GM18520 (cell line): ENCODE results near the gene RHBDD2.
"Not testable (repeated sequence)": the region's sequence is repeated elsewhere in the genome, so short reads cannot be mapped to it uniquely, and the experiment has no call there.

Experiments used
- ATAC-seq: cut with Tn5 transposase; IDR thresholded peaks from one replicate; pipeline ENCODE4 v1.9.1; 2021; ENCODE audit not compliant: unreplicated experiment

Gene RHBDD2

DNA sequence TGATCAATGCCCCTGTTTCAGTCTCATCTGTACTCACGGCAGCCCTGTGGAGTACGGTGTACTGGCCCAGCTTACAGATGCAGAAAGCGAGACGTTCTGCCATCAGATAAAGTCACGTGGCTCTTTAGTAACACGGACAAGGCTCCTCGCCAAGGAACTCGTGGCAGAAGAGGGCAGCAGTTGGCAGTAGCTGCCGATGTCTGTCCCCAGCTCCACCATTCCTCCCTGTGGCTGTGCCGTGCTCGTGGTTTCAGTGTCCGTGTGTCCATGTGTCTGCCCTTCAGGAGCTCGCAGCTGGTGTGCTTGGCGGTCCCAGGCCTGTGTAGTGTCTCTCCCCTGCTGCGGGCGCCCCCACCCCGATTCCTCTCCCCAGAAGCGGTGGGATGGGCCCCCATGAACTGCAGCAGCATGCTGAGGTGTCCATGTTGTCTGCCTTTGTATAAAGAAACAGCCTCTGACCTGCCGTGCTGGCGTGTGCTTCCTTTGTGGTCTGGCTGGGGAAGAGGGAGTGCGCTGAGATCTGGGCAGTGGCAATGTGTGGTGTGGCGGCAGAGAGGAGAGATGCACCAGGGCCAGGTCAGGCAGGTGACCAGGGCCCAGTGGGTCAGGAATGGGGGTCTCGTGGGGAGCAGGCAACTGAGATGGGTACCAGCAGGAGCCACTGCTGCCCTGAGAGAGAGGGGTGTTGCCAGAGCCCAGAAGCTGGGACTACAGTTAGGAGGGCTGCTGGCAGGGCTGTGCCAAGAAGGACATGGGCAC lies 9.8 kb downstream of the RHBDD2 start:
- ATAC-seq = no peak

- ATAC-seq = no peak
These were observed 10.5 kb downstream of the RHBDD2 start for GRCh38 chr7:75889223-75889825.

- ATAC-seq = no peak
These were observed 11.0 kb downstream of the RHBDD2 start for GRCh38 chr7:75889826-75890225.

- not testable (repeated sequence) for ATAC-seq
These were observed 12.4 kb downstream of the RHBDD2 start for GRCh38 chr7:75891237-75891636.

- no peak for ATAC-seq
These were observed 13.1 kb downstream of the RHBDD2 start for GRCh38 chr7:75891815-75892411.

GRCh38 chr7:75892634-75893272 lies 13.9 kb downstream of the RHBDD2 start:
- no peak for ATAC-seq

- ATAC-seq = no peak
These were observed 18.0 kb downstream of the RHBDD2 start for GRCh38 chr7:75896803-75897327.

- ATAC-seq = no peak
These were observed 21.9 kb downstream of the RHBDD2 start for GRCh38 chr7:75900617-75901315.

GRCh38 chr7:75905785-75906604 lies 27.2 kb downstream of the RHBDD2 start:
- no peak for ATAC-seq

- ATAC-seq = no peak
These were observed 28.3 kb downstream of the RHBDD2 start for GRCh38 chr7:75906991-75907667.

DNA sequence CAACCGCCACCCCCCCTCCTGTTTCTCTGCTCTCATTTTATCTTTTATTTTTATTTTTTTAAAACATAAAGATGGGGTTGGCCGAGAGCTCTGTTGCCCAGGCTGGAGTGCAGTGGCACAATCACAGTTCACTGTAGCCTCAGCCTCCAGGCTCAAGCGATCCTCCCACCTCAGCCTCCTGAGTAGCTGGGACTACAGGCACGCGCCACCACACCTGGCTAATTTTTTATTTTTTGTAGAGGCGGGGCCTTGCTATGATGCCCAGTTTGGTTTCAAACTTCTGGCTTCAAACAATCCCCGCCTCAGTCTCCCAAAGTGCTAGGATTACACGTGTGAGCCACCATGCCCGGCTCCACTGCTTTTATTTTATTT lies 28.8 kb downstream of the RHBDD2 start:
- ATAC-seq = not testable (repeated sequence)

DNA sequence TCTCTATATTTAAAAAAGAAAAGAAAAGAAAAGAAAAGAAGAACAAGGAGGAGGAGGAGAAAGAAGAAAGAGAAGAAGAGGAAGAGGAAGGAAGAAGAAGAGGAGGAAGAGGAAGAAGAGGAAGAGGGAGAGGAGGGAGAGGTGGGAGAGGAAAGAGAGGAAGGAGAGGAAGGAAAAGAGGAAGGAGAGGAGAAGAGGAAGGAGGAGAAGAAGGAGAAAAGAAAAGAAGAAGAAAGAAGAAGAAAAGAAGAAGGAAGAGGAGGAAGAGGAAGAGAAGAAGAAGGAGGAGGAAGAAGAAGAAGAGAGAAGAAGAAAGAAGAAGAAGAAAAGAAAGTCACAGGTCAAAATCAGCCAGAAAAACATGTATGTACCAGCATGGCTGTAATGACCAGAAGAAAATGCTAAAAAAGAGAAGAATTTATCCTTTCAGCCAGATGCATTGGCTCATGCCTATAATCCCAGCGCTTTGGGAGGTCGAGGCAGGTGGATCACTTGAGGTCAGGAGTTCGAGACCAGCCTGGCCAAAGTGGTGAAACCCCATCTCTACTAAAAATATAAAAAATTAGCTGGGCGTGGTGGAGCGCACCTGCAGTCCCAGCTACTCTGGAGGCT lies 30.8 kb downstream of the RHBDD2 start:
- ATAC-seq = no peak

DNA sequence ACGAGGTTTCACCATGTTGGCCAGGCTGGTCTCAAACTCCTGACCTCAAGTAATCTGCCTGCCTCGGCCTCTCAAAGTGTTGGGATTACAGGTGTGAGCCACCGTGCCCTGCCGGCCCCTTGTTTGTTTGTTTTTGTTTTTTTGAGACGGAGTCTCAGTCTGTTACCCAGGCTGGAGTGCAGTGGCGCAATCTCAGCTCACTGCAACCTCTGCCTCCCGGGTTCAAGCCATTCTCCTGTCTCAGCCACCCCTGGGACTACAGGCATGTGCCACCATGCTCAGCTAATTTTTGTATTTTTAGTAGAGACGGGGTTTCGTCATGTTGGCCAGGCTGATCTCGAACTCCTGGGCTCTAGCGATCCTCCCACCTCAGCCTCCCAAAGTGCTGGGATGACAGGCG lies 32.4 kb downstream of the RHBDD2 start:
- not testable (repeated sequence) for ATAC-seq

DNA sequence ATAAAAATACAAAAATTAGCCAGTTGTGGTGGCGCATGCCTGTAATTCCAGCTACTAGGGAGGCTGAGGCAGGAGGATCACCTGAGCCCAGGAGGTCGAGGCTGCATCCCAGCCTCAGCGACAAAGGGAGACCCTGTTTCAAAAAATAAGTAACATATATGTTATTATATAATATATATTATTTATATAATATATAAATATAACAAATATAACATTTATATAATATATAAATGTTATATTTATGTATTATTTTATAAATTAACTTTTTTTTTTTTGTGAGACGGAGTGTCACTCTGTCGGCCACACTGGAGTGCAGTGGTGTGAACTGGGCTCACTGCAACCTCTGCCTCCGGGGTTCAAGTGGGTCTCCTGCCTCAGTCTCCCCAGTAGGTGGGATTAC lies 34.6 kb downstream of the RHBDD2 start:
- ATAC-seq = no peak

DNA sequence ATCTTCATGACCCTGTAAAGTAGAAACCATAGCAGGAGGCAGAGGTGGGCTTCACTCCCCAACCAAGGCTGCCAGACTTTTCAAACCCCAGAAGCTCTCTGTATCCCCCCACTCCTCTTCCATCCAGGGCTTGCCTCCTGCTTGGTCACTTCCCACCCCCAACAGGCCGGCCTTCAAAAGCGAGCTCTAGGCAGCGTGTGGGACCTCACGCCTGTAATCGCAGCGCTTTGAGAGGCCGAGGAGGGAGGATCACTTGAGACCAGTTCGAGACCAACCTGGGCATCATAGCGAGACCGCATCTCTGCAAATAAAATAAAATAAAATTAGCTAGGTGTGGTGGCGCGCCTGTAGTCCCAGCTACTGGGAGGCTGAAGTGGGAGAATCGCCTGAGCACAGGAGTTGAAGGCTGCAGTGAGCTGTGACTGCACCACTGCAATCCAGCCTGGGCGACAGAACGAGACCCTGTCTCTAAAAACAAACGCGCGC lies 35.4 kb downstream of the RHBDD2 start:
- ATAC-seq = no peak

DNA sequence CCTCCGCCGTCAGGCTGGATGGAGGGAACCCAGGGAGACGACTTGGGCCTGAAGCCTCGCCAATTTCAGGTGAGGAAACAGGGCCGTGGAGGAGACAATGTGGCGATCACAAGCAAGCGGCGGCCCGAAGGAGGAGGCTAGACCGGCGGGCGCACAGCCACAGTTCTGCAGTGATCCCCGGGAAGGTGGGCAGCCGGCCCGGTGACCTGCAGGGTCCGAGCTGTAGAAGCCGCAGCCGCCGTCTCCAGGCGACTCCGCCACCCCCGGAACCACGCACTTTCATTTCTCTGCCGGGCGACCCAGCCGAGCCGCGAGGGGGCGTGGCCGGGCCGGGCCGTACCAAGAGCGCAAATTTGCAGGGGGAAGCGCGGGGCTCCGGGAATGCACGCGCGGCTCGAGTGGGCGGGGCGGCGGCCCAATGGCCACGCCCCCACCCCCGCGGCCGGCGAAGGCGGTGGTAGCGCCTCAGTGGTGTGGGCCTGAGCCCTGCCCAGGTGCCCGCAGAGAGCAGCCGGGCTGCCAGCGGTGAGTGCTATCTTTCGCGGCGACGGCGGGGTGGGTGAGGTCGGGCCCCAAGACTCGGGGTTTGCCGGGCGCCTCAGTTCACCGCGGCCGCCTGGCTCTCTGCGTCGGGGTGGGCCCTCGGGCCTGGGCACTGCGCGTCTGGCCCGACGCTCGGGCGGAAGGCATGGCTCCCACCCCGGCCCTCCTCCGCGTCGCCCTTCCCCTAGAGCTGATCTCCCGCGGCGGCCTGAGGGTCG lies 36.0 kb downstream of the RHBDD2 start, which contains the start of gene POR:
POR (plus strand) TSS at position 501 of the 761 bp plus-strand sequence. CDS start 38,847 bp downstream, outside the sequence.
- ATAC-seq = peak; percentile 72

DNA sequence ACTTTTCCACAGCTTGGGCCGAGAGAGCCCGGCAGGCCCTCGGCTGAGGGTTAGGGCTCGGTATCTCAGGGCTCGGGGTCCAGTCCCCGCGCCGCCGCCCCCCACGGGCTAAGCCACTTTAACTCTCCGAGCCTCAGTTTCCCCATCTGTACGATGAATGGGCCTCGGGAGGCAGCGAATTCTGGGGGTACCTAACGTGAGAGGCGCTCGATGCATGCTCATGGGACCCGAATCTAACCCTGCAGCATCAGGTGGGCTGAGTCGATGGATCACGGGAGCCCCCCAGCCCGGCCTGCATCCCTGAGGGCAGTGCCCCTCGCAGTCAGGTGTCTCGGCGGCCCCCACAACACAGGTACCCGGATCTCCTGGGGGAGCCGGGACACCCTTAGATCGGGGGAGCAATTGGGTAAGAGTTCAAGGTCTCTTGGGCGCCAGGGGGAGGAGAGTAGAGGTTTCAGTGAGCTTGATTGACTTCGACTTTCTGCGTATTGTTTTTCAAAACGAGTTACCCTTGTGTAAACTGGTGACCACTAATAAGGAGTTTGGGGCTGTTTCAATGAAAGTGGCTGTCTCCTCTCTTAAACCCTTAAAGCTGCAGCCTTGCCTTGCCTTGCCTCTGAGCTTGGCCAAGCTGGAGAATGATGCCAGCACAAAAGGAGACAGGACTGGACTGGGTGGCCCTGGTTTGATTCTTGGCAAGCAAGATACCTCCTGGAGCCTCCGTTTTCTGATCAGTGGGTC lies 36.8 kb downstream of the RHBDD2 start:
- ATAC-seq = no peak
